AG04449 (cell line): ENCODE measurements around the gene EGLN3.
A peak's percentile ranks its signal among the peaks of the same experiment; 100 is the strongest.

Source experiments
- CTCF ChIA-PET: fragments of 350-600 bp; formaldehyde crosslinking; extraction: SDS; loops from one replicate; lab custom pipeline; 2021; ENCODE audit warnings: antibody characterized with exemption; lab: Yijun Ruan, JAX
- POLR2A ChIA-PET: fragments of 400-600, 350-600 bp; formaldehyde crosslinking; extraction: SDS; loops from one replicate; lab custom pipeline; 2020; ENCODE audit warnings: antibody characterized with exemption, inconsistent platforms; lab: Yijun Ruan, JAX
- DNase-seq: peaks from one replicate; pipeline ENCODE4 v3.0.0-alpha.2; 2010; ENCODE audit warnings: low read depth, low spot score
- H3K4me3 ChIP-seq: 2 replicates; pipeline ENCODE4 v1.5.1; 2011; ENCODE audit warnings: low read depth, mild to moderate bottlenecking, control low read depth, low read length
- CTCF ChIP-seq: IDR thresholded peaks from one replicate; pipeline ENCODE4 v1.5.1; 2011; ENCODE audit warnings: mild to moderate bottlenecking, moderate library complexity, low read length, control low read depth, inconsistent platforms; ENCODE audit not compliant: insufficient read depth; ENCODE audit errors: missing control alignments

Gene EGLN3

GRCh38 chr14:33956640-33957039 is 5.8 kb upstream of the EGLN3 start:
- TF ChIP-seq CTCF, result no peak
- POLR2A ChIA-PET, result no interaction called here
- no peak overlapping the region for H3K4me3 ChIP-seq
- CTCF ChIA-PET, result no interaction called here
- no peak for DNase-seq

- CTCF ChIA-PET, result no interaction called here
- TF ChIP-seq CTCF, result no peak
- no peak overlapping the region for H3K4me3 ChIP-seq
- POLR2A ChIA-PET, result no interaction called here
- no peak for DNase-seq
Observed at GRCh38 chr14:33954016-33954598, 3.2 kb upstream of the EGLN3 start.

- no peak for TF ChIP-seq CTCF
- DNase-seq, result no peak
- POLR2A ChIA-PET, result no interaction called here
- no peak overlapping the region for H3K4me3 ChIP-seq
- CTCF ChIA-PET, result no interaction called here
Observed at GRCh38 chr14:33952541-33952940, 1.7 kb upstream of the EGLN3 start.

- ChIA-PET CTCF (no interaction called here), POLR2A (no interaction called here)
- peak overlapping the region; percentile 64 for H3K4me3 ChIP-seq
- TF ChIP-seq CTCF, result no peak
- DNase-seq, result no peak
Observed at GRCh38 chr14:33951183-33951840, 438 bp upstream of the EGLN3 start.

- H3K4me3 ChIP-seq, result no peak overlapping the region
- POLR2A ChIA-PET, result no interaction called here
- no peak for TF ChIP-seq CTCF
- no peak for DNase-seq
- CTCF ChIA-PET, result no interaction called here
Observed at GRCh38 chr14:33949411-33949893, 1.4 kb downstream of the EGLN3 start.

GRCh38 chr14:33948869-33949408 is 1.9 kb downstream of the EGLN3 start:
- no peak for TF ChIP-seq CTCF
- no peak overlapping the region for H3K4me3 ChIP-seq
- CTCF ChIA-PET, result interaction anchor here (1.2 kb wide), 1 partner anchor 13 kb away, joined by 3 read pairs; no protein-coding TSS in a partner anchor
- POLR2A ChIA-PET, result no interaction called here
- no peak for DNase-seq
